Measurements from ENCODE around the gene CDK17.
"Not testable (repeated sequence)": the region's sequence is repeated elsewhere in the genome, so short reads cannot be mapped to it uniquely, and the experiment has no call there.

The CDK17 gene

GRCh38 chr12:96417688-96418087 lies 17.4 kb upstream of the CDK17 start:
- not testable (repeated sequence) for DNase-seq

GRCh38 chr12:96416033-96416799 lies 16.0 kb upstream of the CDK17 start:
- DNase-seq = peak; percentile 67 to 89 (median 72)

GRCh38 chr12:96414637-96415036 lies 14.4 kb upstream of the CDK17 start:
- no peak for DNase-seq

- no peak for DNase-seq
Observed at GRCh38 chr12:96412431-96412830, 12.2 kb upstream of the CDK17 start.

- DNase-seq = peak in 2 of 4 experiments; percentile 54 to 61
Observed at GRCh38 chr12:96409731-96410130, 9.5 kb upstream of the CDK17 start.

- peak in 1 of 4 experiments; percentile 17 for DNase-seq
Observed at GRCh38 chr12:96408993-96409392, 8.8 kb upstream of the CDK17 start.

GRCh38 chr12:96407429-96408097 lies 7.3 kb upstream of the CDK17 start:
- DNase-seq = peak; percentile 80 to 93 (median 88)

GRCh38 chr12:96404696-96405095 lies 4.5 kb upstream of the CDK17 start:
- peak in 2 of 4 experiments; percentile 22 to 29 for DNase-seq

GRCh38 chr12:96403870-96404269 lies 3.6 kb upstream of the CDK17 start:
- no peak for DNase-seq

- DNase-seq = not testable (repeated sequence)
Observed at GRCh38 chr12:96402522-96402921, 2.3 kb upstream of the CDK17 start.

- DNase-seq = no peak
Observed at GRCh38 chr12:96402061-96402460, 1.8 kb upstream of the CDK17 start.

- peak; percentile 26 to 79 (median 52) for DNase-seq
Observed at GRCh38 chr12:96401076-96401871, 1.0 kb upstream of the CDK17 start.

GRCh38 chr12:96400631-96401075 lies 414 bp upstream of the CDK17 start:
- no peak for DNase-seq

- peak; percentile 59 to 83 (median 75) for DNase-seq
Observed at GRCh38 chr12:96399120-96399918, 920 bp downstream of the CDK17 start.

GRCh38 chr12:96398424-96399119 lies 1.7 kb downstream of the CDK17 start:
- peak in 2 of 4 experiments; percentile 57 to 87 for DNase-seq

- DNase-seq = peak in 2 of 4 experiments; percentile 21 to 33
Observed at GRCh38 chr12:96397756-96398423, 2.3 kb downstream of the CDK17 start.

GRCh38 chr12:96396914-96397313 lies 3.3 kb downstream of the CDK17 start:
- no peak for DNase-seq

- DNase-seq = no peak
Observed at GRCh38 chr12:96396209-96396608, 4.0 kb downstream of the CDK17 start.

GRCh38 chr12:96395236-96395635 lies 5.0 kb downstream of the CDK17 start:
- DNase-seq = no peak

GRCh38 chr12:96393229-96393628 lies 7.0 kb downstream of the CDK17 start:
- DNase-seq = not testable (repeated sequence)

GRCh38 chr12:96392397-96392796 lies 7.8 kb downstream of the CDK17 start:
- DNase-seq = no peak

Measured in suppressor macrophage (primary cell).